Esophagus (tissue), 2 donors: ENCODE data around the gene DPM3. TPM values are rescaled to one million over a fixed set of nuclear protein-coding genes. Genes with fewer than 3 reads are reported as not detected.

Source experiments
- H3K27ac ChIP-seq, 2 donors: one replicate each; pipeline ENCODE4 v1.5.1; 2013; ENCODE audit warnings: low read depth in 2 of 2, mild to moderate bottlenecking in 2 of 2, inconsistent platforms in 1 of 2, low read length in 1 of 2, moderate library complexity in 1 of 2
- H3K27me3 ChIP-seq, 2 donors: one replicate each; pipeline ENCODE4 v1.6.1; 2013; ENCODE audit warnings: low read length in 2 of 2, control low read depth in 1 of 2, mild to moderate bottlenecking in 1 of 2; ENCODE audit not compliant: insufficient read depth in 2 of 2, control insufficient read depth in 1 of 2
- H3K36me3 ChIP-seq, 2 donors: one replicate each; pipeline ENCODE4 v1.6.1; 2013; ENCODE audit warnings: low read length in 1 of 2; ENCODE audit not compliant: control insufficient read depth in 2 of 2, insufficient read depth in 2 of 2
- H3K4me1 ChIP-seq, 2 donors: one replicate each; pipeline ENCODE4 v1.6.1; 2013; ENCODE audit warnings: low read length in 1 of 2; ENCODE audit not compliant: control insufficient read depth in 2 of 2, insufficient read depth in 2 of 2
- H3K4me3 ChIP-seq, 2 donors: one replicate each; pipeline ENCODE4 v1.5.1; 2013; ENCODE audit warnings: low read length in 2 of 2, mild to moderate bottlenecking in 2 of 2, low read depth in 1 of 2, moderate library complexity in 1 of 2
- H3K9me3 ChIP-seq, 2 donors: one replicate each; pipeline ENCODE4 v1.6.1; 2013; ENCODE audit warnings: mild to moderate bottlenecking in 2 of 2, low read depth in 1 of 2, low read length in 1 of 2, moderate library complexity in 1 of 2; ENCODE audit not compliant: control insufficient read depth in 2 of 2, insufficient read depth in 1 of 2
- WGBS, 2 donors: extraction: QIAGEN DNeasy Blood & Tissue Kit; methylation state at CpG; one replicate each; pipeline ENCODE4 v1.1.7; 2013; 5-methylcytosine and 5-hydroxymethylcytosine counted together
- polyA plus RNA-seq, 2 donors: library from polyadenylated mRNA; stranded (reverse); fragments of 200-250 nt; gene quantifications; one replicate each; pipeline ENCODE4 v1.2.3, GENCODE V29; 2013
- donor health status: healthy with polysubstance abuse.
- donor health status: Bipolar disorder and iron deficiency.

Gene DPM3
- polyA plus RNA-seq, 2 donors = 103 to 248 TPM

GRCh38 chr1:155135415-155136028 lies 4.8 kb downstream of the DPM3 start, which contains the start of gene SLC50A1:
TSS of gene SLC50A1 (plus strand) at chr1:155135852. CDS start at chr1:155135912, 60 bp downstream.
- peaks cover 13 to 23% of the 10 kb centered on the region in 2 donors for H3K4me1 ChIP-seq
- H3K27ac ChIP-seq = peak within 1 kb of the TSS; percentile 100
- 1% methylated on average over 48 to 52 of the region's 52 CpGs for WGBS, 2 donors
- H3K36me3 ChIP-seq = peaks cover 17 to 20% of the 10 kb centered on the region in 2 donors
- H3K9me3 ChIP-seq = no peaks in the 10 kb centered on the region
- peak within 1 kb of the TSS; percentile 53 to 70 for H3K4me3 ChIP-seq
- no peaks in the 10 kb centered on the region for H3K27me3 ChIP-seq

GRCh38 chr1:155134880-155135414 lies 5.4 kb downstream of the DPM3 start:
- Histone ChIP-seq H3K27ac (peak overlapping the region; percentile 100), H3K27me3 (no peaks in the 10 kb centered on the region), H3K36me3 (peaks cover 17 to 20% of the 10 kb centered on the region in 2 donors), H3K4me3 (peak overlapping the region; percentile 53 to 70), H3K4me1 (peaks cover 13 to 22% of the 10 kb centered on the region in 2 donors), H3K9me3 (no peaks in the 10 kb centered on the region)
- 4 to 9% methylated on average over 18 of the region's 18 CpGs for WGBS, 2 donors

DNA sequence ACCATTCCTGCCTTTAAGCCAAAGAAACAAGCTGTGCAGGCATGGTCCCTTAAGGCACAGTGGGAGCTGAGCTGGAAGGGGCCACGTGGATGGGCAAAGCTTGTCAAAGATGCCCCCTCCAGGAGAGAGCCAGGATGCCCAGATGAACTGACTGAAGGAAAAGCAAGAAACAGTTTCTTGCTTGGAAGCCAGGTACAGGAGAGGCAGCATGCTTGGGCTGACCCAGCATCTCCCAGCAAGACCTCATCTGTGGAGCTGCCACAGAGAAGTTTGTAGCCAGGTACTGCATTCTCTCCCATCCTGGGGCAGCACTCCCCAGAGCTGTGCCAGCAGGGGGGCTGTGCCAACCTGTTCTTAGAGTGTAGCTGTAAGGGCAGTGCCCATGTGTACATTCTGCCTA lies 6.0 kb downstream of the DPM3 start:
- Histone ChIP-seq H3K27me3 (no peaks in the 10 kb centered on the region), H3K4me3 (peak overlapping the region in 1 of 2 donors; percentile 53), H3K4me1 (peaks cover 13 to 22% of the 10 kb centered on the region in 2 donors), H3K27ac (peak overlapping the region; percentile 100), H3K36me3 (peaks cover 17 to 20% of the 10 kb centered on the region in 2 donors), H3K9me3 (no peaks in the 10 kb centered on the region)
- 42 to 67% methylated on average over 1 of the region's 1 CpG for whole genome bisulfite sequencing, 2 donors

GRCh38 chr1:155133799-155134281 lies 6.5 kb downstream of the DPM3 start:
- 64 to 66% methylated on average over 7 of the region's 7 CpGs for WGBS, 2 donors
- peaks cover 13 to 22% of the 10 kb centered on the region in 2 donors for H3K4me1 ChIP-seq
- H3K9me3 ChIP-seq = no peaks in the 10 kb centered on the region
- peak overlapping the region; percentile 100 for H3K27ac ChIP-seq
- H3K27me3 ChIP-seq = no peaks in the 10 kb centered on the region
- H3K36me3 ChIP-seq = peaks cover 17 to 20% of the 10 kb centered on the region in 2 donors
- H3K4me3 ChIP-seq = no peak overlapping the region

GRCh38 chr1:155131856-155132255 lies 8.5 kb downstream of the DPM3 start:
- Histone ChIP-seq H3K4me1 (peaks cover 9 to 19% of the 10 kb centered on the region in 2 donors), H3K36me3 (peaks cover 17 to 20% of the 10 kb centered on the region in 2 donors), H3K27ac (peak overlapping the region in 1 of 2 donors; percentile 84), H3K27me3 (no peaks in the 10 kb centered on the region), H3K4me3 (no peak overlapping the region), H3K9me3 (no peaks in the 10 kb centered on the region)
- WGBS, 2 donors = 55 to 58% methylated on average over 2 of the region's 2 CpGs

DNA sequence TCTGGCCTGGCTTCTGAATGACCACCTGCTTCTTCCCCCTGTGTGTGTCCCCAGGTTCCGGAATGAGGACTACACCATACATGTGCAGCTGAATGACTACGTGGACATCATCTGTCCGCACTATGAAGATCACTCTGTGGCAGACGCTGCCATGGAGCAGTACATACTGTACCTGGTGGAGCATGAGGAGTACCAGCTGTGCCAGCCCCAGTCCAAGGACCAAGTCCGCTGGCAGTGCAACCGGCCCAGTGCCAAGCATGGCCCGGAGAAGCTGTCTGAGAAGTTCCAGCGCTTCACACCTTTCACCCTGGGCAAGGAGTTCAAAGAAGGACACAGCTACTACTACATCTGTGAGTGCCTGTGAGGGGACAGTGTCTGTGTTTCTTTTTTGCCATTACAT lies 9.0 kb downstream of the DPM3 start:
- no peaks in the 10 kb centered on the region for H3K9me3 ChIP-seq
- WGBS, 2 donors = 64 to 72% methylated on average over 8 of the region's 8 CpGs
- H3K4me1 ChIP-seq = peaks cover 7 to 22% of the 10 kb centered on the region in 2 donors
- H3K27ac ChIP-seq = peak overlapping the region in 1 of 2 donors; percentile 84
- H3K36me3 ChIP-seq = peaks cover 17 to 20% of the 10 kb centered on the region in 2 donors
- no peak overlapping the region for H3K4me3 ChIP-seq
- no peaks in the 10 kb centered on the region for H3K27me3 ChIP-seq

DNA sequence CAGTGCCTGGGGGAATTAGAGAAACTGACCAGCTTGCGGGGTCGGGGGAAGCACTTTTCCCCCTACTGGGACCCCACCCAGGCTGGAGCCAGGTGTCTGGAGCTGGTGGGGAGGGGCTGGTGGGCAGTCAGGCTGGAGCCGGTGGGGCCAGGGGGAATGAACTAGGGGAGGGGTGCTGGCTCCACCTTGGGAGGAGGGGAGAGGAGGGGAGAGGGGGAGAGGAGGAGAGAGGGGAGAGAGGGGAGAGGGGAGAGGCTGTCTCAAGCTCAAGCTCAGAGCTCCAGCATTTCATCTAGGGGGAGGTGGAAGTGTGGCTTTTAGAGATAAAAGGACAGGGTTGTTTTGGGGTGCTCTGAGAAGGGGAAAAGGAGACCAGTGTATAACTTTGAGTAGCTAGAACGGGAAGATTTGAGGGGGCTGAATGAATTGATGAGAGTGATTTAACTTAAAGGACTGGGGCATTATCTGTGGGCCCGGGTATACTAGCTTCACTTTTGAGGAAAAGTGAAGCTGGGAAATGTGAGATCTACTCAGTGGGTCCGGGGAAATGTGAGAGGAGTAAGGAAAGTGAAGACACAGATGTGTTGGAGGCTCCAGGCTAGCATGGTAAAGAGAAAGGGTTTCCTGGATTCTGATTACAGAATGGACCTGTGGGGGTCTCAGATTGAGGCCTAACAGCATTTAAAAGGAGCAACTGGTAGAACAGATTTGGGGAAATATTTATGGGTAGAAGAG lies 9.9 kb downstream of the DPM3 start:
- H3K4me3 ChIP-seq = peak overlapping the region; percentile 54 to 96
- H3K27me3 ChIP-seq = no peaks in the 10 kb centered on the region
- peak overlapping the region; percentile 96 to 98 for H3K27ac ChIP-seq
- peaks cover 0 to under 1% of the 10 kb centered on the region in 2 donors for H3K9me3 ChIP-seq
- H3K36me3 ChIP-seq = peaks cover 17 to 20% of the 10 kb centered on the region in 2 donors
- WGBS, 2 donors = 21 to 26% methylated on average over 6 of the region's 6 CpGs
- peaks cover 9 to 28% of the 10 kb centered on the region in 2 donors for H3K4me1 ChIP-seq

GRCh38 chr1:155128755-155129473 lies 11.4 kb downstream of the DPM3 start:
- H3K27me3 ChIP-seq = no peaks in the 10 kb centered on the region
- H3K4me1 ChIP-seq = peaks cover 6 to 28% of the 10 kb centered on the region in 2 donors
- H3K36me3 ChIP-seq = peaks cover 14 to 17% of the 10 kb centered on the region in 2 donors
- peak overlapping the region; percentile 81 to 96 for H3K4me3 ChIP-seq
- WGBS, 2 donors = 9 to 20% methylated on average over 14 of the region's 14 CpGs
- peak overlapping the region; percentile 96 to 98 for H3K27ac ChIP-seq
- peaks cover 0 to 2% of the 10 kb centered on the region in 2 donors for H3K9me3 ChIP-seq
